Caco-2 (cell line): ENCODE measurements around the gene TUBGCP5. TPM values are rescaled to one million over a fixed set of nuclear protein-coding genes. Genes with fewer than 3 reads are reported as not detected.

Experiments used
- BruUV-seq: library from RNA; stranded (reverse); fragments of 400-500 nt; replicated peaks from 2 replicates; lab custom pipeline; 2021; lab: Mats Ljungman, UMichigan
- CTCF ChIA-PET: fragments of 300-600 bp; sonication (Branson Sonifier 250); formaldehyde crosslinking; loops from one replicate; lab custom pipeline; 2022; ENCODE audit warnings: antibody characterized with exemption; lab: Charles Lee
- POLR2A ChIA-PET: fragments of 300-600 bp; sonication (Branson Sonifier 250); formaldehyde crosslinking; loops from one replicate; lab custom pipeline; 2022; ENCODE audit warnings: antibody characterized with exemption; lab: Charles Lee
- DNase-seq, 2 experiments: peaks; one replicate each; pipeline versions ENCODE4 v3.0.0 to v3.0.0-alpha.2; 2020 to 2022
- H3K27me3 ChIP-seq: replicated peaks from 2 replicates; pipeline ENCODE4 v1.6.0; 2011; ENCODE audit warnings: low read length; ENCODE audit not compliant: control insufficient read depth, insufficient read depth
- H3K36me3 ChIP-seq: 2 replicates; pipeline ENCODE4 v1.5.1; 2011; ENCODE audit warnings: low read length; ENCODE audit not compliant: control insufficient read depth, insufficient read depth
- H3K4me1 ChIP-seq: fragments of 250-450 bp; sonication (Bioruptor Pico); 2 replicates; pipeline ENCODE4 v1.5.1; 2020; ENCODE audit warnings: mild to moderate bottlenecking
- H3K4me3 ChIP-seq: 2 replicates; pipeline ENCODE4 v1.5.1; 2011; ENCODE audit warnings: low read depth, mild to moderate bottlenecking, control low read depth, low read length
- H3K9me3 ChIP-seq: fragments of 250-450 bp; sonication (Bioruptor Pico); 2 replicates; pipeline ENCODE4 v1.5.1; 2020; ENCODE audit warnings: mild to moderate bottlenecking, moderate library complexity
- H3K27ac Mint-ChIP-seq: one replicate; pipeline ENCODE4 v1.8.0; 2022; ENCODE audit warnings: mixed read lengths; ENCODE audit not compliant: unreplicated experiment
- H3K27me3 Mint-ChIP-seq: one replicate; pipeline ENCODE4 v1.8.0; 2022; ENCODE audit warnings: mixed read lengths; ENCODE audit not compliant: insufficient read depth, unreplicated experiment
- H3K36me3 Mint-ChIP-seq: one replicate; pipeline ENCODE4 v1.8.0; 2022; ENCODE audit warnings: mild to moderate bottlenecking, mixed read lengths; ENCODE audit not compliant: insufficient read depth, unreplicated experiment
- H3K4me1 Mint-ChIP-seq: one replicate; pipeline ENCODE4 v1.8.0; 2022; ENCODE audit warnings: low read depth, mixed read lengths; ENCODE audit not compliant: unreplicated experiment
- H3K4me3 Mint-ChIP-seq: one replicate; pipeline ENCODE4 v1.8.0; 2022; ENCODE audit warnings: mild to moderate bottlenecking, moderate library complexity, mixed read lengths; ENCODE audit not compliant: unreplicated experiment
- H3K9me3 Mint-ChIP-seq: one replicate; pipeline ENCODE4 v1.8.0; 2022; ENCODE audit warnings: mixed read lengths; ENCODE audit not compliant: unreplicated experiment
- CTCF ChIP-seq, 2 experiments: fragments of 200-600 bp in 1 of 2; IDR thresholded peaks; 1 replicate in 1 of 2; 2 replicates in 1 of 2; pipeline versions ENCODE4 v1.5.1 to v1.8.0; 2011 to 2022; ENCODE audit warnings: antibody characterized with exemption in 1 of 2, control low read depth in 1 of 2, inconsistent platforms in 1 of 2, low read depth in 1 of 2, low read length in 1 of 2, mild to moderate bottlenecking in 1 of 2, moderate library complexity in 1 of 2; ENCODE audit not compliant: insufficient read depth in 1 of 2, severe bottlenecking in 1 of 2, unreplicated experiment in 1 of 2
- intact Hi-C: fragments of 100-400 bp; cut with micrococcal nuclease; formaldehyde crosslinking; loops from one replicate; pipeline ENCODE4 v1.10.0; 2022; ENCODE audit not compliant: unreplicated experiment
- total RNA-seq: library from RNA; stranded (reverse); gene quantifications from 2 replicates; pipeline ENCODE4 v1.2.3, GENCODE V29; 2022

Gene TUBGCP5
- total RNA-seq, 1 experiment from 2014 or later, result 53.1 TPM

GRCh38 chr15:23064156-23064555, 24.8 kb upstream of the TUBGCP5 start:
- TF ChIP-seq CTCF (IDR thresholded peaks at IDR 0.05; ENCODE audit: insufficient read depth in 1 of 2, low read depth in 1 of 2, low read length in 1 of 2, severe bottlenecking in 1 of 2, unreplicated experiment in 1 of 2), result no peak
- Mint-ChIP-seq H3K36me3 (no peaks in the 10 kb centered on the region), H3K27me3 (no peaks in the 10 kb centered on the region), H3K27ac (no peak overlapping the region), H3K4me1 (no peaks in the 10 kb centered on the region), H3K4me3 (no peak overlapping the region), H3K9me3 (peaks cover 15% of the 10 kb centered on the region)
- Histone ChIP-seq H3K4me1 (no peaks in the 10 kb centered on the region), H3K4me3 (no peak overlapping the region), H3K36me3 (no peaks in the 10 kb centered on the region), H3K27me3 (no peaks in the 10 kb centered on the region), H3K9me3 (peaks cover 20% of the 10 kb centered on the region)
- no peak for DNase-seq
- BruUV-seq, result no TSS peak
- CTCF ChIA-PET, result no interaction called here
- POLR2A ChIA-PET, result no interaction called here
- intact Hi-C loops, result no loop called here

- H3K4me1 Mint-ChIP-seq, result peaks cover 4% of the 10 kb centered on the region
- H3K9me3 Mint-ChIP-seq, result peaks cover 7% of the 10 kb centered on the region
- peaks cover 10% of the 10 kb centered on the region for H3K9me3 ChIP-seq
- H3K27me3 Mint-ChIP-seq, result peaks cover 2% of the 10 kb centered on the region
- no peak overlapping the region for H3K4me3 Mint-ChIP-seq
- CTCF ChIA-PET, result no interaction called here
- POLR2A ChIA-PET, result no interaction called here
- H3K4me1 ChIP-seq, result no peaks in the 10 kb centered on the region
- no peak for DNase-seq
- no peaks in the 10 kb centered on the region for H3K27me3 ChIP-seq
- TF ChIP-seq CTCF (IDR thresholded peaks at IDR 0.05; ENCODE audit: insufficient read depth in 1 of 2, low read depth in 1 of 2, low read length in 1 of 2, severe bottlenecking in 1 of 2, unreplicated experiment in 1 of 2), result no peak
- intact Hi-C loops, result no loop called here
- H3K36me3 Mint-ChIP-seq, result no peaks in the 10 kb centered on the region
- no peak overlapping the region for H3K27ac Mint-ChIP-seq
- H3K36me3 ChIP-seq, result no peaks in the 10 kb centered on the region
- no peak overlapping the region for H3K4me3 ChIP-seq
- BruUV-seq, result no TSS peak
These were observed 18.3 kb upstream of the TUBGCP5 start for GRCh38 chr15:23057707-23058106.

GRCh38 chr15:23055316-23055715, 15.9 kb upstream of the TUBGCP5 start:
- no peaks in the 10 kb centered on the region for H3K27me3 ChIP-seq
- H3K36me3 ChIP-seq, result no peaks in the 10 kb centered on the region
- no peak overlapping the region for H3K27ac Mint-ChIP-seq
- no peak overlapping the region for H3K4me3 ChIP-seq
- H3K27me3 Mint-ChIP-seq, result peaks cover 11% of the 10 kb centered on the region
- no peak for DNase-seq
- H3K9me3 ChIP-seq, result no peaks in the 10 kb centered on the region; the same call in 1 of the 2 replicates
- H3K9me3 Mint-ChIP-seq, result no peaks in the 10 kb centered on the region
- H3K4me3 Mint-ChIP-seq, result no peak overlapping the region
- no TSS peak for BruUV-seq
- ChIA-PET CTCF (no interaction called here), POLR2A (no interaction called here)
- H3K4me1 Mint-ChIP-seq, result peaks cover 4% of the 10 kb centered on the region
- intact Hi-C loops, result no loop called here
- no peaks in the 10 kb centered on the region for H3K36me3 Mint-ChIP-seq
- no peak for TF ChIP-seq CTCF (IDR thresholded peaks at IDR 0.05; ENCODE audit: insufficient read depth in 1 of 2, low read depth in 1 of 2, low read length in 1 of 2, severe bottlenecking in 1 of 2, unreplicated experiment in 1 of 2)
- no peaks in the 10 kb centered on the region for H3K4me1 ChIP-seq
